Heart left ventricle (tissue), 13 donors: ENCODE data around the gene MLXIP.

Experiments
- CTCF ChIP-seq, 12 donors: fragments of 200-600 bp; sonication (generic) in 4 of 12; IDR thresholded peaks; one replicate each; pipeline versions ENCODE4 v1.5.0 to v1.8.0; 2018 to 2022; ENCODE audit warnings: antibody characterized with exemption in 12 of 12, mild to moderate bottlenecking in 5 of 12
- POLR2A ChIP-seq, 2 donors: fragments of 450-650 bp; IDR thresholded peaks; one replicate each; pipeline ENCODE4 v1.6.1; 2017; ENCODE audit warnings: antibody characterized with exemption in 2 of 2, mild to moderate bottlenecking in 2 of 2, moderate library complexity in 2 of 2
- donor health status: ischemic (EF 13 %, LVEDD 7.1; RV severe dilation, severe dysfunction).
- donor health status: DM: no; HTN: yes; CAD: no.
- donor health status: DM: no; HTN: no; CAD: no.
- donor health status: ischemic (EF 25% LVEDD 6.9; RV normal size, moderate dysfunction).
- donor health status: ischemic (EF 25% LVEDD 5.7; RV mildly dilated, moderate dysfunction).
- donor health status: ischemic (EF 35%, LVEDD 5.7; RV mildly dilated, moderate dysfunction).
- donor health status: nonischemic (EF 11% LVEDD 7.7; RV severe dilation, severe dysfunction).
- donor health status: DM: yes; HTN: yes; CAD: no.
- donor health status: PGD.
- donor health status: ischemic (EF 29% LVEDD 5.4; RV normal size, mild dysfunction).
- donor health status: nonischemic (EF 23%, LVEDD 6.1; RV moderate dilation, normal function).

- no peak for TF ChIP-seq CTCF (IDR thresholded peaks at IDR 0.05)
- TF ChIP-seq POLR2A (IDR thresholded peaks at IDR 0.05) = no peak
Observed at GRCh38 chr12:122106843-122107242, 28.3 kb downstream of the MLXIP start.
